K562 (cell line): ENCODE results near the gene EIF5. TPM values are rescaled to one million over a fixed set of nuclear protein-coding genes. Genes with fewer than 3 reads are reported as not detected.
A peak's percentile ranks its signal among the peaks of the same experiment; 100 is the strongest.

Experiments used
- CBFB ChIP-seq: sonication (generic); formaldehyde crosslinking; IDR thresholded peaks from 2 replicates; pipeline ENCODE4 v1.4.0; 2020; ENCODE audit warnings: mild to moderate bottlenecking, missing genetic modification reagents
- CEBPB ChIP-seq: fragments of 450-650 bp; IDR thresholded peaks from 2 replicates; pipeline ENCODE4 v1.6.1; 2016; ENCODE audit warnings: missing genetic modification characterization, missing compliant biosample characterization
- CEBPG ChIP-seq, 3 experiments: fragments of 200-800 bp in 1 of 3; sonication (Bioruptor generic) in 1 of 3; sonication (generic) in 1 of 3; formaldehyde crosslinking in 1 of 3; IDR thresholded peaks in 2 of 3; conservative IDR thresholded peaks in 1 of 3; 2 replicates each; pipeline versions ENCODE4 v1.6.1 to v1.8.0; 2016 to 2022; ENCODE audit warnings: missing compliant biosample characterization in 2 of 3, missing genetic modification characterization in 2 of 3, mild to moderate bottlenecking in 1 of 3, missing genetic modification reagents in 1 of 3
- DACH1 ChIP-seq: fragments of 450-650 bp; IDR thresholded peaks from 2 replicates; pipeline ENCODE4 v1.6.1; 2018; ENCODE audit not compliant: partially characterized antibody
- E2F3 ChIP-seq: fragments of 250-450 bp; sonication (Bioruptor Pico); IDR thresholded peaks from 2 replicates; pipeline ENCODE4 v1.4.0; 2020; ENCODE audit warnings: mild to moderate bottlenecking
- FOXP1 ChIP-seq: sonication (generic); formaldehyde crosslinking; IDR thresholded peaks from 2 replicates; pipeline ENCODE4 v1.8.0; 2022; ENCODE audit warnings: mild to moderate bottlenecking, missing genetic modification reagents
- GTF2A2 ChIP-seq: IDR thresholded peaks from 2 replicates; pipeline ENCODE4 v1.6.1; 2016; ENCODE audit warnings: mild to moderate bottlenecking, missing genetic modification characterization, missing compliant biosample characterization
- HDAC1 ChIP-seq, 2 experiments: fragments of 450-650 bp; IDR thresholded peaks; 2 replicates each; pipeline ENCODE4 v1.6.1; 2016 to 2017; ENCODE audit warnings: inconsistent platforms in 1 of 2, mild to moderate bottlenecking in 1 of 2, moderate library complexity in 1 of 2
- MTA3 ChIP-seq: fragments of 450-650 bp; formaldehyde crosslinking; IDR thresholded peaks from 2 replicates; pipeline ENCODE4 v1.6.1; 2017; ENCODE audit warnings: mild to moderate bottlenecking, borderline replicate concordance
- NFATC3 ChIP-seq: fragments of 450-650 bp; IDR thresholded peaks from 2 replicates; pipeline ENCODE4 v1.6.1; 2017; ENCODE audit warnings: mild to moderate bottlenecking
- NFIC ChIP-seq: fragments of 450-650 bp; IDR thresholded peaks from 2 replicates; pipeline ENCODE4 v1.6.1; 2017; ENCODE audit warnings: mild to moderate bottlenecking, inconsistent platforms
- NFRKB ChIP-seq: fragments of 450-650 bp; IDR thresholded peaks from 2 replicates; pipeline ENCODE4 v1.6.1; 2016; ENCODE audit warnings: low read depth
- RAD51 ChIP-seq: fragments of 450-650 bp; IDR thresholded peaks from 2 replicates; pipeline ENCODE4 v1.7.1; 2016; ENCODE audit warnings: low read depth, mild to moderate bottlenecking, borderline replicate concordance
- SAP30 ChIP-seq: fragments of 200-600 bp; sonication (generic); IDR thresholded peaks from 2 replicates; pipeline ENCODE4 v1.6.1; 2012; ENCODE audit warnings: borderline replicate concordance, low read depth, mild to moderate bottlenecking, moderate library complexity, low read length, control low read depth, inconsistent platforms; ENCODE audit not compliant: insufficient read depth, poor library complexity, severe bottlenecking
- TAF1 ChIP-seq: IDR thresholded peaks from 2 replicates; pipeline ENCODE4 v1.6.1; 2011; ENCODE audit warnings: mild to moderate bottlenecking, low read length, moderate library complexity; ENCODE audit not compliant: insufficient read depth, control insufficient read depth, severe bottlenecking; ENCODE audit errors: extremely low read depth
- TFAM ChIP-seq: fragments of 250-450 bp; sonication (Bioruptor Pico); conservative IDR thresholded peaks from 2 replicates; pipeline ENCODE4 v1.5.0; 2021; ENCODE audit warnings: mild to moderate bottlenecking, moderate library complexity
- ZBTB33 ChIP-seq: sonication (generic); formaldehyde crosslinking; IDR thresholded peaks from 2 replicates; pipeline ENCODE4 v1.8.1; 2023; ENCODE audit warnings: mild to moderate bottlenecking, missing genetic modification reagents
- ZNF175 ChIP-seq: fragments of 200-800 bp; sonication (Bioruptor generic); IDR thresholded peaks from 2 replicates; pipeline ENCODE4 v1.6.1; 2016; ENCODE audit warnings: low read depth, mild to moderate bottlenecking, missing genetic modification characterization, missing compliant biosample characterization
- ZNF263 ChIP-seq: sonication (generic); formaldehyde crosslinking; IDR thresholded peaks from 2 replicates; pipeline ENCODE4 v1.8.0; 2022; ENCODE audit warnings: mild to moderate bottlenecking, missing genetic modification reagents, borderline replicate concordance
- ZNF316 ChIP-seq: fragments of 450-650 bp; IDR thresholded peaks from 2 replicates; pipeline ENCODE4 v1.6.1; 2016
- polyA plus RNA-seq, 8 experiments: library from polyadenylated mRNA; depleted of rRNA in 4 of 8; stranded (reverse) in 5 of 8; unstranded in 3 of 8; fragments of >200 nt; fragmentation: Nextera tagmentation in 2 of 8; fragmentation: Illumina TruSeq in 1 of 8; extraction: Ambion mirVana in 2 of 8; extraction: Trizol in 1 of 8; gene quantifications; 2 replicates each; pipeline versions ENCODE4 v1.2.1 to v1.2.3, GENCODE V29; 2011 to 2014; ENCODE audit warnings: inconsistent platforms in 1 of 8, missing spikeins in 1 of 8
- total RNA-seq, 7 experiments: library from RNA; depleted of rRNA in 6 of 7; stranded (reverse); fragments of >200 nt in 6 of 7; fragmentation: Illumina TruSeq in 2 of 7; extraction: Trizol in 2 of 7; gene quantifications; 2 replicates each; pipeline versions ENCODE4 v1.2.1 to v1.2.3, GENCODE V29; 2011 to 2021; ENCODE audit warnings: low replicate concordance in 1 of 7
- TF ChIP-seq, protein P1 (sequence below): sonication (generic); formaldehyde crosslinking; IDR thresholded peaks from 2 replicates; pipeline ENCODE4 v1.8.0; 2022; ENCODE audit warnings: mild to moderate bottlenecking, missing genetic modification reagents, borderline replicate concordance
- TF ChIP-seq, protein P2 (sequence below): fragments of 450-650 bp; IDR thresholded peaks from 2 replicates; pipeline ENCODE4 v1.6.1; 2016; ENCODE audit warnings: borderline replicate concordance

Gene EIF5
- total and polyA plus RNA-seq, 9 of the 15 experiments (the other 6 are each of a cell fraction or from before 2014, with no cell fraction given) = 92.7 to 442 (median 190) TPM

- TF ChIP-seq ZBTB33 (CRISPR knock-in tag) (no peak), CEBPB (peak; percentile 44; the same call in 1 of the 2 replicates), ZNF316 (no peak), E2F3 (CRISPR knock-in tag) (no peak), GTF2A2 (tag) (no peak), TFAM (CRISPR knock-in tag) (no peak), NFATC3 (no peak), TAF1 (peak; percentile 8), CBFB (CRISPR knock-in tag) (no peak), SAP30 (peak; percentile 49), NFIC (no peak), ZNF263 (no peak), ZNF175 (no peak), FOXP1 (CRISPR knock-in tag) (peak; percentile 29; the same call in 1 of the 2 replicates), CEBPG (CRISPR knock-in tag; IDR thresholded peaks at IDR 0.05) (no peak; the same call in 1 of the 2 replicates), CEBPG (tag; conservative IDR thresholded peaks at IDR 0.05 in 1 of 2, IDR thresholded peaks at IDR 0.05 in 1 of 2) (0 out of 4 replicates have a peak, but pooled peaks of 1 of the 2 experiments have one; percentile 9), DACH1 (peak; percentile 20), MTA3 (no peak), HDAC1 (IDR thresholded peaks at IDR 0.05) (no peak), RAD51 (no peak), NFRKB (no peak)
- TF ChIP-seq, protein P1, sequence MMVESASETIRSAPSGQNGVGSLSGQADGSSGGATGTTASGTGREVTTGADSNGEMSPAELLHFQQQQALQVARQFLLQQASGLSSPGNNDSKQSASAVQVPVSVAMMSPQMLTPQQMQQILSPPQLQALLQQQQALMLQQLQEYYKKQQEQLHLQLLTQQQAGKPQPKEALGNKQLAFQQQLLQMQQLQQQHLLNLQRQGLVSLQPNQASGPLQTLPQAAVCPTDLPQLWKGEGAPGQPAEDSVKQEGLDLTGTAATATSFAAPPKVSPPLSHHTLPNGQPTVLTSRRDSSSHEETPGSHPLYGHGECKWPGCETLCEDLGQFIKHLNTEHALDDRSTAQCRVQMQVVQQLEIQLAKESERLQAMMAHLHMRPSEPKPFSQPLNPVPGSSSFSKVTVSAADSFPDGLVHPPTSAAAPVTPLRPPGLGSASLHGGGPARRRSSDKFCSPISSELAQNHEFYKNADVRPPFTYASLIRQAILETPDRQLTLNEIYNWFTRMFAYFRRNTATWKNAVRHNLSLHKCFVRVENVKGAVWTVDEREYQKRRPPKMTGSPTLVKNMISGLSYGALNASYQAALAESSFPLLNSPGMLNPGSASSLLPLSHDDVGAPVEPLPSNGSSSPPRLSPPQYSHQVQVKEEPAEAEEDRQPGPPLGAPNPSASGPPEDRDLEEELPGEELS = no peak
- TF ChIP-seq, protein P2, sequence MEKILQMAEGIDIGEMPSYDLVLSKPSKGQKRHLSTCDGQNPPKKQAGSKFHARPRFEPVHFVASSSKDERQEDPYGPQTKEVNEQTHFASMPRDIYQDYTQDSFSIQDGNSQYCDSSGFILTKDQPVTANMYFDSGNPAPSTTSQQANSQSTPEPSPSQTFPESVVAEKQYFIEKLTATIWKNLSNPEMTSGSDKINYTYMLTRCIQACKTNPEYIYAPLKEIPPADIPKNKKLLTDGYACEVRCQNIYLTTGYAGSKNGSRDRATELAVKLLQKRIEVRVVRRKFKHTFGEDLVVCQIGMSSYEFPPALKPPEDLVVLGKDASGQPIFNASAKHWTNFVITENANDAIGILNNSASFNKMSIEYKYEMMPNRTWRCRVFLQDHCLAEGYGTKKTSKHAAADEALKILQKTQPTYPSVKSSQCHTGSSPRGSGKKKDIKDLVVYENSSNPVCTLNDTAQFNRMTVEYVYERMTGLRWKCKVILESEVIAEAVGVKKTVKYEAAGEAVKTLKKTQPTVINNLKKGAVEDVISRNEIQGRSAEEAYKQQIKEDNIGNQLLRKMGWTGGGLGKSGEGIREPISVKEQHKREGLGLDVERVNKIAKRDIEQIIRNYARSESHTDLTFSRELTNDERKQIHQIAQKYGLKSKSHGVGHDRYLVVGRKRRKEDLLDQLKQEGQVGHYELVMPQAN = peak; percentile 36; the same call in 1 of the 2 replicates
Measured at GRCh38 chr14:103385929-103386712, 52.1 kb downstream of the EIF5 start (continued).
